Activated CD8-positive, alpha-beta memory T cell treated with anti-CD3 and anti-CD28 coated beads, Interleukin-2, amount 50 U/mL, for 48 hours (primary cell): ENCODE results near the gene ABI3BP.

Experiments
- DNase-seq: peaks from one replicate; pipeline ENCODE4 v3.0.0-alpha.2; 2020

ABI3BP gene

GRCh38 chr3:100813828-100814227 lies 179.4 kb downstream of the ABI3BP start:
- no peak for DNase-seq

GRCh38 chr3:100811779-100812507 lies 181.3 kb downstream of the ABI3BP start:
- no peak for DNase-seq

GRCh38 chr3:100810671-100811070 lies 182.6 kb downstream of the ABI3BP start:
- DNase-seq = no peak

GRCh38 chr3:100804631-100805030 lies 188.6 kb downstream of the ABI3BP start:
- DNase-seq = no peak

- no peak for DNase-seq
Observed at GRCh38 chr3:100803711-100804110, 189.5 kb downstream of the ABI3BP start.

- DNase-seq = no peak
Observed at GRCh38 chr3:100802126-100802525, 191.1 kb downstream of the ABI3BP start.

- no peak for DNase-seq
Observed at GRCh38 chr3:100798012-100798411, 195.2 kb downstream of the ABI3BP start.

GRCh38 chr3:100796556-100796955 lies 196.7 kb downstream of the ABI3BP start:
- DNase-seq = no peak

- no peak for DNase-seq
Observed at GRCh38 chr3:100789579-100789978, 203.6 kb downstream of the ABI3BP start.

- no peak for DNase-seq
Observed at GRCh38 chr3:100783619-100784018, 209.6 kb downstream of the ABI3BP start.

GRCh38 chr3:100782906-100783305 lies 210.3 kb downstream of the ABI3BP start:
- DNase-seq = no peak

- no peak for DNase-seq
Observed at GRCh38 chr3:100782348-100782747, 210.9 kb downstream of the ABI3BP start.

- DNase-seq = no peak
Observed at GRCh38 chr3:100781301-100781700, 211.9 kb downstream of the ABI3BP start.

- DNase-seq = no peak
Observed at GRCh38 chr3:100780071-100780622, 213.1 kb downstream of the ABI3BP start.

GRCh38 chr3:100779480-100779879 lies 213.7 kb downstream of the ABI3BP start:
- no peak for DNase-seq

- no peak for DNase-seq
Observed at GRCh38 chr3:100777271-100777670, 215.9 kb downstream of the ABI3BP start.

- DNase-seq = no peak
Observed at GRCh38 chr3:100776746-100777145, 216.5 kb downstream of the ABI3BP start.

GRCh38 chr3:100776097-100776729 lies 217.0 kb downstream of the ABI3BP start:
- no peak for DNase-seq

- no peak for DNase-seq
Observed at GRCh38 chr3:100775669-100776068, 217.6 kb downstream of the ABI3BP start.

GRCh38 chr3:100775226-100775625 lies 218.0 kb downstream of the ABI3BP start:
- no peak for DNase-seq

GRCh38 chr3:100769693-100770092 lies 223.5 kb downstream of the ABI3BP start:
- DNase-seq = no peak

- DNase-seq = no peak
Observed at GRCh38 chr3:100766069-100766468, 227.2 kb downstream of the ABI3BP start.

GRCh38 chr3:100765437-100765975 lies 227.7 kb downstream of the ABI3BP start:
- DNase-seq = no peak

GRCh38 chr3:100761951-100762350 lies 231.3 kb downstream of the ABI3BP start:
- no peak for DNase-seq
